ENCODE data around the gene ASIC4. TPM values are rescaled to one million over a fixed set of nuclear protein-coding genes. Genes with fewer than 3 reads are reported as not detected.

Gene ASIC4
- total RNA-seq, 1 donor from 2014 or later, result not detected

Other genes starting within 250 kb of the ASIC4 start
- 49.8 and 55.6 TPM in 2 replicates for gene DNAJB2, start 235.1 kb upstream of the ASIC4 start, total RNA-seq
- gene PTPRN, start 205.1 kb upstream of the ASIC4 start, total RNA-seq, result 1.1 and 1.6 TPM in 2 replicates
- not detected in 2 replicates for gene RESP18, start 181.7 kb upstream of the ASIC4 start, total RNA-seq
- gene DNPEP, start 126.6 kb upstream of the ASIC4 start, total RNA-seq, result 117 and 120 TPM in 2 replicates
- not detected in 2 replicates for gene DES, start 96.1 kb upstream of the ASIC4 start, total RNA-seq
- gene SPEG, start 79.6 kb upstream of the ASIC4 start, total RNA-seq, result not detected in 2 replicates
- gene GMPPA, start 15.6 kb upstream of the ASIC4 start, total RNA-seq, result 52.0 and 52.9 TPM in 2 replicates
- gene CHPF, start 29.3 kb downstream of the ASIC4 start, total RNA-seq, result 40.2 and 41.9 TPM in 2 replicates
- 3.8 and 4.9 TPM in 2 replicates for gene TMEM198, start 29.5 kb downstream of the ASIC4 start, total RNA-seq
- 0.37 and 0.59 TPM in 2 replicates for gene OBSL1, start 57.1 kb downstream of the ASIC4 start, total RNA-seq
- gene INHA, start 57.8 kb downstream of the ASIC4 start, total RNA-seq, result not detected in 2 replicates
- gene STK11IP, start 83.4 kb downstream of the ASIC4 start, total RNA-seq, result 32.5 and 38.1 TPM in 2 replicates
- gene SLC4A3, start 113.1 kb downstream of the ASIC4 start, total RNA-seq, result 0.07 and 0.14 TPM in 2 replicates

All from activated T-helper 2 cell treated with anti-CD3 and anti-CD28 coated beads, Interferon-gamma antibody, Interleukin-2, Interleukin-4, amounts not matched to agents 10 μg/mL and 5 μg/mL and 100 μg/mL, durations not matched to agents 14 hours and 24 hours and 36 hours (primary cell).